Cardiac muscle cell (in vitro differentiated cells and primary cell): ENCODE results near the gene LYST. TPM values are rescaled to one million over a fixed set of nuclear protein-coding genes. Genes with fewer than 3 reads are reported as not detected.

Source experiments
- DNase-seq, 2 donors: peaks; one replicate each; pipeline versions ENCODE4 v3.0.0 to v3.0.0-alpha.2; 2010 to 2017; ENCODE audit warnings: low read depth in 1 of 2, low spot score in 1 of 2
- H3K27ac ChIP-seq: fragments of 200-600 bp; sonication (generic); 2 replicates; pipeline ENCODE4 v1.5.1; 2016
- H3K27me3 ChIP-seq: fragments of 200-600 bp; sonication (generic); 2 replicates; pipeline ENCODE4 v1.6.0; 2016; ENCODE audit warnings: control low read depth
- H3K36me3 ChIP-seq: fragments of 200-600 bp; sonication (generic); 2 replicates; pipeline ENCODE4 v1.5.1; 2016; ENCODE audit warnings: control low read depth
- H3K4me1 ChIP-seq: fragments of 200-600 bp; sonication (generic); 2 replicates; pipeline ENCODE4 v1.8.1; 2017; ENCODE audit warnings: low read depth, mild to moderate bottlenecking, mixed run types
- H3K4me3 ChIP-seq: fragments of 200-600 bp; sonication (generic); 2 replicates; pipeline ENCODE4 v1.5.1; 2016; ENCODE audit warnings: mild to moderate bottlenecking
- H3K9me3 ChIP-seq: fragments of 200-600 bp; sonication (generic); 2 replicates; pipeline ENCODE4 v1.5.1; 2017; ENCODE audit warnings: low read depth, mild to moderate bottlenecking, control low read depth
- polyA plus RNA-seq: library from polyadenylated mRNA; unstranded; fragments of >200 nt; fragmentation: Nextera tagmentation; extraction: Ambion mirVana; gene quantifications from 2 replicates; pipeline ENCODE4 v1.2.1, GENCODE V29; 2016
- total RNA-seq: library from RNA; depleted of rRNA; stranded (reverse); fragments of >200 nt; gene quantifications from 2 replicates; pipeline ENCODE4 v1.2.3, GENCODE V29; 2016
- TF ChIP-seq, protein P1 (sequence below): IDR thresholded peaks from 2 replicates; pipeline ENCODE4 v1.5.1; 2012; ENCODE audit warnings: low read depth, mild to moderate bottlenecking, low read length

Gene LYST
- total and polyA plus RNA-seq, 2 experiments from 2014 or later: 4.5 to 5.2 TPM

DNA sequence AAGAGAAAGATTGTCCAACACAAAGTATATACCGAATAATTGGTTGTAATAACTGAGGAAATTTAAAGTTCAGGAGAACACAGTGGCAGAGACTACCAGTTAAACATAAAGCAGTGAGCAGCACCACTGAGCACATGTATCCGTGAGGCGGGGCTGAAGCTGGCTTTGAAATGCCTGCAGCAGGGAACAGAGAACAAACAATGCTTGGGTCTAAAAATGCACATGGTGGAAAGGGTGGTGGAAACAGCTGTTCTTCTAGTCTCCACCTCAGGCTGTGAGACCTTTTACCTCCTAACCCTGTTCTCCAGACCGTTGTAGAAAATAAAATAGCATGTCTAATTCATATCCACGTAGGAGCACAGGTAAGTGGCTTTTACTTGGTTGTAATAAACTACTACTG lies 209.4 kb downstream of the LYST start:
- TF ChIP-seq, protein P1, sequence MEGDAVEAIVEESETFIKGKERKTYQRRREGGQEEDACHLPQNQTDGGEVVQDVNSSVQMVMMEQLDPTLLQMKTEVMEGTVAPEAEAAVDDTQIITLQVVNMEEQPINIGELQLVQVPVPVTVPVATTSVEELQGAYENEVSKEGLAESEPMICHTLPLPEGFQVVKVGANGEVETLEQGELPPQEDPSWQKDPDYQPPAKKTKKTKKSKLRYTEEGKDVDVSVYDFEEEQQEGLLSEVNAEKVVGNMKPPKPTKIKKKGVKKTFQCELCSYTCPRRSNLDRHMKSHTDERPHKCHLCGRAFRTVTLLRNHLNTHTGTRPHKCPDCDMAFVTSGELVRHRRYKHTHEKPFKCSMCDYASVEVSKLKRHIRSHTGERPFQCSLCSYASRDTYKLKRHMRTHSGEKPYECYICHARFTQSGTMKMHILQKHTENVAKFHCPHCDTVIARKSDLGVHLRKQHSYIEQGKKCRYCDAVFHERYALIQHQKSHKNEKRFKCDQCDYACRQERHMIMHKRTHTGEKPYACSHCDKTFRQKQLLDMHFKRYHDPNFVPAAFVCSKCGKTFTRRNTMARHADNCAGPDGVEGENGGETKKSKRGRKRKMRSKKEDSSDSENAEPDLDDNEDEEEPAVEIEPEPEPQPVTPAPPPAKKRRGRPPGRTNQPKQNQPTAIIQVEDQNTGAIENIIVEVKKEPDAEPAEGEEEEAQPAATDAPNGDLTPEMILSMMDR: no peak
- Histone ChIP-seq H3K27ac (no peak overlapping the region), H3K36me3 (no peaks in the 10 kb centered on the region)

DNA sequence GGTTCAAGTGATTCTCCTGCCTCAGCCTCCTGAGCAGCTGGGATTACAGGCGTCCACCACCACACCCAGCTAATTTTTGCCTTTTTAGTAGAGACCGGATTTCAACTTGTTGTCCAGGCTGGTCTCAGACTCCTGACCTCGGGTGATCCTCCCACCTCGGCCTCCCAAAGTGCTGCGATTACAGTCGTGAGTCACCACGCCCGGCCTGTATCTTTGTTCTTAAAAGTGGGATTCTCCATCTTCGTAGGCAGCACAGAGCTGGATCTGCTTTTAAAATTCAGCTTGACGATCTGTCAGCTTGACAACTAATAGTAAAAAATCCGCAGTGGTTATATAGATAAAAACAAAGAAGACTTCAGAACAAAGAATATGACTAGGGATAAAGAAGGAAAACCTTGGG lies 214.3 kb downstream of the LYST start:
- no peak overlapping the region for H3K4me3 ChIP-seq
- no peak overlapping the region for H3K27ac ChIP-seq
- TF ChIP-seq, protein P1: no peak
- no peaks in the 10 kb centered on the region for H3K9me3 ChIP-seq
- H3K27me3 ChIP-seq: peaks cover 52% of the 10 kb centered on the region
- DNase-seq: no peak
- H3K4me1 ChIP-seq: peaks cover 6% of the 10 kb centered on the region
- no peaks in the 10 kb centered on the region for H3K36me3 ChIP-seq

More for the DNA sequence above, 209.4 kb downstream of the LYST start:
- no peak for DNase-seq
- Histone ChIP-seq H3K4me3 (no peak overlapping the region), H3K9me3 (no peaks in the 10 kb centered on the region), H3K4me1 (no peaks in the 10 kb centered on the region), H3K27me3 (peaks cover 8% of the 10 kb centered on the region)

DNA sequence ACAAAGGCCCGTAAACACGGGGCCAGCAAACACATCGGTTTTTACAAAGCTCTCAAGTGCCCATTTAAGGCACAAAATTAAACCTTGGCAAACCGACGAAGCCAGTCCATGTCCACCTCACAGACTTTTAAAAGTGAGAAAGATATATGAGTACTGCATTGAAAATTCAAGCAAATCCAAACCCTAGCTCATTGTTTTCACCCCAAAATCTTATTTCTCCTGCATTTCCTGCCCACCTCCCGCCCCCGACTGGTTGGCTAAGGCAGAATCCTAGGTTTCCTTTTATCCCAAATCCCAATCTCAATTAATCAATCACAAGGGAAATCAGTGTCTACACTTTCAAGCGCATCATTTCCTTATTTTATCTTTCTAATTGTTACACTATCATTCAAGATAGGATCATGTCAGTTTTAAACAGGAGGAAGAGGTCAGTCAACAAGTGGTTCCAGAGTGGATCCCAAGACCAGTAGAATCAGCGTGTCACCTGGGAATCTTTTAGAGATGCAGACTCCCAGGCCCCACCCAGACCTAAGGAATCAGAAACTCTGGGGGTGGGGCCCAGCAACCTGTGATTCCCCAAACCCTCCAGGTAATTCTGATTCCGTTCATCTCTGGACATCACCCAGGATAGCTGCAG lies 215.4 kb downstream of the LYST start:
- Histone ChIP-seq H3K36me3 (no peaks in the 10 kb centered on the region), H3K27me3 (peaks cover 58% of the 10 kb centered on the region), H3K27ac (no peak overlapping the region), H3K9me3 (no peaks in the 10 kb centered on the region), H3K4me3 (no peak overlapping the region), H3K4me1 (peaks cover 6% of the 10 kb centered on the region)
- TF ChIP-seq, protein P1: no peak
- DNase-seq: no peak

DNA sequence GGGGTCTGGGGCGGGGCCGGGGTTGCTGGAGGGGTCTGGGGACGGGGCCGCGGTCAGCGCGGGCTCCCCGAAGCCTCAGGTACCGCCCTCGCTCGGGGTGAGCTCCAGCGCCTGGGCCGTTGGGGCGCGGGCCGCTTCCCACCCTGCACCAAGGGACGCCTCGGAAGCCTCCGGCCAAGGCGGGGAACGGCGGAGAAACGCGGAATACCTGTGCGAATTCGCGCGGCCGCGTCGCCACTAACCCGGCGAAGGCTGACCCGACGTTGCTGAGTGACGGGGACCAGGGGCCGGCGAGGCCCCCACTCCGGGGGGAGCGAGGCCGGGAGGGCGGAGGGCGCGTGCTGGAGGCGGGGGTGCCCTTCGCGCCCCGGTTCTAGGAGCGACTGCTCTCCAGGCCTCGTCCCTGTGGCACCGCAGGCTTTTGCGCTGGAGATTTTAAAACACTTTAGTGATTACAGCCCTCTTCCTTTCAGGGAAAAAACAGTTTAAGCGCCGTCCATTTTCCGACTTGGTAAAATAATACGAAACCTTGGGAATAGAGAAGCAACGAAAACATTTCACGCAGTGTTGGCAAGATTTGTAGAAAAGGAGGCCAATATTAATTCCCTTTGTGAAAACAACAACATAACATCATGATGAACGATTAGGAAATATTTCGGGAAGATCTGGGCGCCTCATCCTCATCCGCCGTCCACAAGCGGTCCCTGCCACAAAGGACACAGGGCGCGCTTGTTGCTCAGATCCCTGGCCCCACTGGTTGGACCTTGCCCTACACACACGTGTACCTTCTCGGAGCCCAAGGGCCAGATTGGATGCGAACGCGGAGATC lies 216.2 kb downstream of the LYST start:
- H3K9me3 ChIP-seq: no peaks in the 10 kb centered on the region
- peak in 1 of 2 donors; percentile 49 for DNase-seq
- no peaks in the 10 kb centered on the region for H3K36me3 ChIP-seq
- H3K27me3 ChIP-seq: peaks cover 58% of the 10 kb centered on the region
- peaks cover 6% of the 10 kb centered on the region for H3K4me1 ChIP-seq
- no peak overlapping the region for H3K27ac ChIP-seq
- peak overlapping the region; percentile 43 for H3K4me3 ChIP-seq
- TF ChIP-seq, protein P1: no peak

DNA sequence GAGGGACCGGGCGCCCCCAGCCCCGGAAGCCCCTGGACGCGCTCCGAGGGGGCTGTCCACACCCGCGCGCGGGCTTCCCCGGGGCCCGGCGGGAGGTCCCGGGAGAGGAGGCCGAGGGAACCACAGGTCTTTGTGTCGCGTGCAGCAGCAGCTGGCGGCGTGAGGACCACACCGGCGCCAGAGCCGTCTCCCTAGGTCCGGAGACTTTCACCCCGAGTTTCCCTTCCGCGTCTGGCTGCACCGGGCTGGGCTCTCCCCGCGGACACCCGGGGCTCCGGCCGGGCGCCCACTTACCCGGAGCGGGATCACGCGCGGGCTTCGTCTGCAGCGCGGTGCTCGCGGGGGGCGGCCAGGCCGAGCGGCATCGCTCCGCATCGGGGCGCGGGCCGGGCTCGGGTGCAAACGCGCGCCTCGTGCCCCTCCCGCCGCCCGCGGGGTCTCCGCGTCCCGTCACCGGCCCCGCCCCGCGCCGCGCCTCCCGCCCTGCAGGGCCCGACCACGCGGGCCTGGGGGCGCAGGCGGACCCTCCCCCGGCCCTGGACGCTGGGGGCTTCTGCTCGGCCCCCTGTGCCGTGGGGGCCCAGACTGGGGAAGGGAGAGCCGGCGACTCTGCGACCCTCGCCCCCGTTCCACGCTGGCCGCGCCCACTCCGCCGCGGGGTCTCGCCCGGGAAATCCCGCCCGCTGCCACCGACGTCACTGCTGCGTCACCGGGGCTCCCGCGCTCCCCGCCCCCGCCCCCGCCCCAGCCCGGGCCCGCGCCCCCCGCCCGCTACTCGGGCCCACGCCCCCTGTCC lies 217.1 kb downstream of the LYST start, which contains the start of gene GNG4:
Gene GNG4 (minus strand): TSS at position 417 of the 796 bp plus-strand sequence. CDS start 65,946 bp downstream, outside the sequence.
- no peak within 1 kb of the TSS for H3K27ac ChIP-seq
- peak in 1 of 2 donors; percentile 42 for DNase-seq
- TF ChIP-seq, protein P1: no peak
- H3K4me3 ChIP-seq: peak within 1 kb of the TSS; percentile 43
- H3K27me3 ChIP-seq: peaks cover 58% of the 10 kb centered on the region
- no peaks in the 10 kb centered on the region for H3K9me3 ChIP-seq
- H3K36me3 ChIP-seq: no peaks in the 10 kb centered on the region
- peaks cover 6% of the 10 kb centered on the region for H3K4me1 ChIP-seq
